Measurements from ENCODE around the gene POFUT2.

Gene POFUT2

GRCh38 chr21:45295576-45296365, 8.1 kb upstream of the POFUT2 start:
- DNase-seq, result no peak

GRCh38 chr21:45294509-45295291, 7.0 kb upstream of the POFUT2 start:
- no peak for DNase-seq

- DNase-seq, result no peak
These were observed 6.2 kb upstream of the POFUT2 start for GRCh38 chr21:45293726-45294401.

GRCh38 chr21:45293220-45293725, 5.6 kb upstream of the POFUT2 start:
- DNase-seq, result no peak

- DNase-seq, result no peak
These were observed 4.9 kb upstream of the POFUT2 start for GRCh38 chr21:45292399-45293219.

- DNase-seq, result no peak
These were observed 4.1 kb upstream of the POFUT2 start for GRCh38 chr21:45291613-45292398.

GRCh38 chr21:45290948-45291612, 3.4 kb upstream of the POFUT2 start:
- DNase-seq, result no peak

- DNase-seq, result no peak
These were observed 2.2 kb upstream of the POFUT2 start for GRCh38 chr21:45289655-45290515.

GRCh38 chr21:45289134-45289533, 1.4 kb upstream of the POFUT2 start:
- no peak for DNase-seq

- no peak for DNase-seq
These were observed 746 bp upstream of the POFUT2 start for GRCh38 chr21:45288441-45288841.

- DNase-seq, result no peak
These were observed 841 bp downstream of the POFUT2 start for GRCh38 chr21:45286671-45287437.

- DNase-seq, result no peak
These were observed 2.3 kb downstream of the POFUT2 start for GRCh38 chr21:45285266-45285931.

- DNase-seq, result no peak
These were observed 3.3 kb downstream of the POFUT2 start for GRCh38 chr21:45284456-45284741.

GRCh38 chr21:45283611-45284455, 3.9 kb downstream of the POFUT2 start:
- DNase-seq, result no peak

GRCh38 chr21:45283035-45283610, 4.6 kb downstream of the POFUT2 start:
- no peak for DNase-seq

- no peak for DNase-seq
These were observed 5.2 kb downstream of the POFUT2 start for GRCh38 chr21:45282283-45283034.
